ENCODE measurements around the gene MAP2K5.

MAP2K5 gene

GRCh38 chr15:67560320-67560719 is 17.8 kb downstream of the MAP2K5 start:
- DNase-seq: no peak

- DNase-seq: no peak
Measured at GRCh38 chr15:67563092-67563491, 20.6 kb downstream of the MAP2K5 start.

- no peak for DNase-seq
Measured at GRCh38 chr15:67564021-67564967, 21.8 kb downstream of the MAP2K5 start.

- DNase-seq: no peak
Measured at GRCh38 chr15:67564968-67565345, 22.5 kb downstream of the MAP2K5 start.

- no peak for DNase-seq
Measured at GRCh38 chr15:67569668-67570067, 27.2 kb downstream of the MAP2K5 start.

GRCh38 chr15:67570875-67571647 is 28.6 kb downstream of the MAP2K5 start:
- no peak for DNase-seq

- no peak for DNase-seq
Measured at GRCh38 chr15:67571648-67572415, 29.3 kb downstream of the MAP2K5 start.

- DNase-seq: no peak
Measured at GRCh38 chr15:67573194-67573593, 30.7 kb downstream of the MAP2K5 start.

- no peak for DNase-seq
Measured at GRCh38 chr15:67575039-67575502, 32.6 kb downstream of the MAP2K5 start.

- no peak for DNase-seq
Measured at GRCh38 chr15:67578020-67578600, 35.6 kb downstream of the MAP2K5 start.

- no peak for DNase-seq
Measured at GRCh38 chr15:67579164-67579563, 36.7 kb downstream of the MAP2K5 start.

GRCh38 chr15:67579967-67580366 is 37.5 kb downstream of the MAP2K5 start:
- no peak for DNase-seq

- DNase-seq: no peak
Measured at GRCh38 chr15:67584157-67584556, 41.7 kb downstream of the MAP2K5 start.

- DNase-seq: no peak
Measured at GRCh38 chr15:67585681-67586080, 43.2 kb downstream of the MAP2K5 start.

GRCh38 chr15:67587331-67587730 is 44.8 kb downstream of the MAP2K5 start:
- no peak for DNase-seq

- no peak for DNase-seq
Measured at GRCh38 chr15:67587754-67588153, 45.3 kb downstream of the MAP2K5 start.

GRCh38 chr15:67590191-67590590 is 47.7 kb downstream of the MAP2K5 start:
- DNase-seq: no peak

- DNase-seq: no peak
Measured at GRCh38 chr15:67592245-67592644, 49.7 kb downstream of the MAP2K5 start.

- no peak for DNase-seq
Measured at GRCh38 chr15:67593562-67593961, 51.1 kb downstream of the MAP2K5 start.

- DNase-seq: no peak
Measured at GRCh38 chr15:67594770-67595169, 52.3 kb downstream of the MAP2K5 start.

- no peak for DNase-seq
Measured at GRCh38 chr15:67595572-67595971, 53.1 kb downstream of the MAP2K5 start.

- no peak for DNase-seq
Measured at GRCh38 chr15:67601073-67601472, 58.6 kb downstream of the MAP2K5 start.

- DNase-seq: no peak
Measured at GRCh38 chr15:67603063-67603462, 60.6 kb downstream of the MAP2K5 start.
